Measurements from ENCODE around the gene SHOC1.

GRCh38 chr9:111783857-111784256, 10.9 kb downstream of the SHOC1 start:
- TF ChIP-seq MEIS2 (CRISPR knock-in tag; IDR thresholded peaks at IDR 0.05), result no peak
- TF ChIP-seq ONECUT2 (CRISPR knock-in tag; IDR thresholded peaks at IDR 0.05), result no peak
- TF ChIP-seq FOXJ3 (CRISPR knock-in tag; IDR thresholded peaks at IDR 0.05; ENCODE audit: borderline replicate concordance), result no peak
- no peak for TF ChIP-seq ZFP37 (CRISPR knock-in tag; IDR thresholded peaks at IDR 0.05; ENCODE audit: borderline replicate concordance)
- TF ChIP-seq DMAP1 (CRISPR knock-in tag; IDR thresholded peaks at IDR 0.05), result no peak
- no peak for TF ChIP-seq KDM1A (CRISPR knock-in tag; IDR thresholded peaks at IDR 0.05)
- no peak for TF ChIP-seq MAZ (IDR thresholded peaks at IDR 0.05; ENCODE audit: borderline replicate concordance, low read depth, low read length)
- TF ChIP-seq MAZ (CRISPR knock-in tag; IDR thresholded peaks at IDR 0.05; ENCODE audit: low read depth), result no peak
- no peak for TF ChIP-seq ARHGAP35 (CRISPR knock-in tag; IDR thresholded peaks at IDR 0.05; ENCODE audit: borderline replicate concordance)
- no peak for TF ChIP-seq CTCF (CRISPR knock-in tag; IDR thresholded peaks at IDR 0.05)
- no peak for TF ChIP-seq TARDBP (CRISPR knock-in tag; IDR thresholded peaks at IDR 0.05)
- TF ChIP-seq ZFP90 (CRISPR knock-in tag; IDR thresholded peaks at IDR 0.05; ENCODE audit: borderline replicate concordance), result no peak
- no peak for TF ChIP-seq RAD51 (IDR thresholded peaks at IDR 0.05; ENCODE audit: borderline replicate concordance)
- TF ChIP-seq BCL3 (CRISPR knock-in tag; IDR thresholded peaks at IDR 0.05), result no peak

All from HepG2 (cell line).